NT2/D1 (cell line): ENCODE data around the gene CAB39.
"Not testable (repeated sequence)": the region's sequence is repeated elsewhere in the genome, so short reads cannot be mapped to it uniquely, and the experiment has no call there.

Source experiments
- DNase-seq: peaks from one replicate; pipeline ENCODE4 v3.0.0-alpha.2; 2011; ENCODE audit warnings: low read depth, low spot score
- H3K27me3 ChIP-seq: 2 replicates; pipeline ENCODE4 v1.6.0; 2011; ENCODE audit warnings: mild to moderate bottlenecking; ENCODE audit not compliant: insufficient read length, insufficient read depth
- H3K36me3 ChIP-seq: 2 replicates; pipeline ENCODE4 v1.6.1; 2011; ENCODE audit warnings: mild to moderate bottlenecking, low read length, mixed read lengths; ENCODE audit not compliant: insufficient read depth, insufficient read length
- H3K4me1 ChIP-seq: 2 replicates; pipeline ENCODE4 v1.5.1; 2011; ENCODE audit not compliant: insufficient read depth, insufficient read length
- H3K4me3 ChIP-seq: 2 replicates; pipeline ENCODE4 v1.5.1; 2011; ENCODE audit warnings: low read depth; ENCODE audit not compliant: insufficient read length
- H3K9ac ChIP-seq: 2 replicates; pipeline ENCODE4 v1.6.0; 2011; ENCODE audit warnings: low read depth; ENCODE audit not compliant: insufficient read length
- H3K9me3 ChIP-seq: 2 replicates; pipeline ENCODE4 v1.5.1; 2011; ENCODE audit warnings: mild to moderate bottlenecking, low read length; ENCODE audit not compliant: insufficient read depth
- SUZ12 ChIP-seq: IDR thresholded peaks from 2 replicates; pipeline ENCODE4 v1.6.1; 2011; ENCODE audit not compliant: insufficient read length, insufficient read depth; ENCODE audit errors: extremely low read depth
- YY1 ChIP-seq: IDR thresholded peaks from 2 replicates; pipeline ENCODE4 v1.6.1; 2011; ENCODE audit not compliant: insufficient read length, insufficient read depth
- ZNF274 ChIP-seq: IDR thresholded peaks from 2 replicates; pipeline ENCODE4 v1.6.1; 2011; ENCODE audit warnings: mild to moderate bottlenecking, low read depth, low read length

CAB39 gene

DNA sequence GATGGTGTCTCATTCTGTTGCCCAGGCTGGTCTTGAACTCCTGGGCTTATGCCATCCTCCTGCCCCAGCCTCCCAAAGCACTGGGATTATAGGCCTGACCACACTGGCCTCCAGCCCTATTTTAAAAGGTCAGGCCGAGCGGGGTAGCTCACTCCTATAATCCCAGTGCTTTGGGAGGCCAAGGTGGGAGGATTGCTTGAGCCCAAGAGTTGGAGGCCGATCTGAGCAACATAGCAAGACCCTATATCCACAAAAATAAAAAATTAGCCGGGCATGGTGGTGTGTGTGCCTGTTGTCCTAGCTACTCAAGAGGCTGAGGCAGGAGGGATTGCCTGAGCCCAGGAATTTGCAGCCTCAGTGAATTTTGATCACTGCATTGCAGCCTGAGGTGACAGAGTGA lies 3.9 kb downstream of the CAB39 start:
- no peak for TF ChIP-seq YY1
- TF ChIP-seq ZNF274: no peak
- TF ChIP-seq SUZ12: no peak
- Histone ChIP-seq H3K36me3 (peaks cover 18% of the 10 kb centered on the region), H3K27me3 (no peaks in the 10 kb centered on the region), H3K9me3 (no peaks in the 10 kb centered on the region), H3K4me1 (no peaks in the 10 kb centered on the region), H3K4me3 (no peak overlapping the region), H3K9ac (no peak overlapping the region)
- no peak for DNase-seq

GRCh38 chr2:230717600-230717999 lies 5.0 kb downstream of the CAB39 start:
- Histone ChIP-seq H3K4me3 (no peak overlapping the region), H3K9ac (no peak overlapping the region), H3K4me1 (no peaks in the 10 kb centered on the region), H3K9me3 (no peaks in the 10 kb centered on the region), H3K27me3 (no peaks in the 10 kb centered on the region), H3K36me3 (peaks cover 18% of the 10 kb centered on the region)
- TF ChIP-seq SUZ12: no peak
- TF ChIP-seq YY1: no peak
- no peak for DNase-seq

GRCh38 chr2:230719340-230719739 lies 6.7 kb downstream of the CAB39 start:
- Histone ChIP-seq H3K4me1 (peaks cover 4% of the 10 kb centered on the region), H3K36me3 (peaks cover 26% of the 10 kb centered on the region), H3K4me3 (no peak overlapping the region), H3K27me3 (no peaks in the 10 kb centered on the region), H3K9me3 (no peaks in the 10 kb centered on the region; the same call in 1 of the 2 replicates), H3K9ac (no peak overlapping the region)
- no peak for TF ChIP-seq YY1
- TF ChIP-seq SUZ12: no peak
- no peak for TF ChIP-seq ZNF274
- DNase-seq: no peak

GRCh38 chr2:230721712-230722111 lies 9.1 kb downstream of the CAB39 start:
- H3K27me3 ChIP-seq: no peaks in the 10 kb centered on the region
- TF ChIP-seq SUZ12 (no peak), YY1 (no peak), ZNF274 (no peak)
- no peaks in the 10 kb centered on the region; the same call in 1 of the 2 replicates for H3K9me3 ChIP-seq
- no peak for DNase-seq
- H3K36me3 ChIP-seq: peaks cover 21% of the 10 kb centered on the region
- peaks cover 4% of the 10 kb centered on the region for H3K4me1 ChIP-seq
- no peak overlapping the region for H3K9ac ChIP-seq
- H3K4me3 ChIP-seq: no peak overlapping the region

GRCh38 chr2:230722207-230722885 lies 9.7 kb downstream of the CAB39 start:
- H3K4me1 ChIP-seq: peaks cover 4% of the 10 kb centered on the region
- no peak overlapping the region for H3K9ac ChIP-seq

GRCh38 chr2:230723363-230723762 lies 10.7 kb downstream of the CAB39 start:
- Histone ChIP-seq H3K36me3 (peaks cover 21% of the 10 kb centered on the region), H3K4me1 (peaks cover 4% of the 10 kb centered on the region), H3K4me3 (no peak overlapping the region), H3K9ac (no peak overlapping the region), H3K9me3 (no peaks in the 10 kb centered on the region; the same call in 1 of the 2 replicates), H3K27me3 (no peaks in the 10 kb centered on the region)
- no peak for DNase-seq
- TF ChIP-seq YY1 (no peak), ZNF274 (no peak), SUZ12 (no peak)

More at GRCh38 chr2:230722207-230722885, 9.7 kb downstream of the CAB39 start:
- no peaks in the 10 kb centered on the region for H3K27me3 ChIP-seq
- no peak overlapping the region for H3K4me3 ChIP-seq
- no peak for DNase-seq
- H3K9me3 ChIP-seq: no peaks in the 10 kb centered on the region; the same call in 1 of the 2 replicates
- TF ChIP-seq SUZ12: no peak
- TF ChIP-seq ZNF274: no peak
- no peak for TF ChIP-seq YY1
- H3K36me3 ChIP-seq: peaks cover 21% of the 10 kb centered on the region

- H3K4me1 ChIP-seq, H3K9ac ChIP-seq, H3K27me3 ChIP-seq, H3K4me3 ChIP-seq, DNase-seq, H3K9me3 ChIP-seq: not testable (repeated sequence)
- H3K36me3 ChIP-seq: peaks cover 21% of the 10 kb centered on the region
Measured at GRCh38 chr2:230724957-230725356, 12.3 kb downstream of the CAB39 start.
